GM04504 (cell line): ENCODE results near the gene IGFBP5.
A peak's percentile ranks its signal among the peaks of the same experiment; 100 is the strongest.

Experiments
- DNase-seq: peaks from one replicate; pipeline ENCODE4 v3.0.0-alpha.2; 2012; ENCODE audit warnings: low read depth

The IGFBP5 gene

GRCh38 chr2:216688731-216689340 is 6.5 kb downstream of the IGFBP5 start:
- DNase-seq, result no peak

GRCh38 chr2:216687646-216688045 is 7.7 kb downstream of the IGFBP5 start:
- DNase-seq, result no peak

- DNase-seq, result no peak
Measured at GRCh38 chr2:216687111-216687510, 8.2 kb downstream of the IGFBP5 start.

GRCh38 chr2:216685327-216685875 is 9.9 kb downstream of the IGFBP5 start:
- no peak for DNase-seq

GRCh38 chr2:216683846-216684245 is 11.5 kb downstream of the IGFBP5 start:
- DNase-seq, result peak; percentile 90

- no peak for DNase-seq
Measured at GRCh38 chr2:216681683-216682082, 13.7 kb downstream of the IGFBP5 start.

- no peak for DNase-seq
Measured at GRCh38 chr2:216680951-216681629, 14.3 kb downstream of the IGFBP5 start.

GRCh38 chr2:216679658-216680024 is 15.7 kb downstream of the IGFBP5 start:
- no peak for DNase-seq

GRCh38 chr2:216678813-216679657 is 16.3 kb downstream of the IGFBP5 start:
- no peak for DNase-seq

- no peak for DNase-seq
Measured at GRCh38 chr2:216678098-216678465, 17.3 kb downstream of the IGFBP5 start.

GRCh38 chr2:216677439-216678097 is 17.8 kb downstream of the IGFBP5 start:
- DNase-seq, result no peak

- no peak for DNase-seq
Measured at GRCh38 chr2:216676630-216677029, 18.7 kb downstream of the IGFBP5 start.

- no peak for DNase-seq
Measured at GRCh38 chr2:216674376-216674775, 21.0 kb downstream of the IGFBP5 start.

- DNase-seq, result no peak
Measured at GRCh38 chr2:216673609-216674008, 21.7 kb downstream of the IGFBP5 start.

- DNase-seq, result no peak
Measured at GRCh38 chr2:216673021-216673420, 22.3 kb downstream of the IGFBP5 start.

GRCh38 chr2:216672466-216672865 is 22.9 kb downstream of the IGFBP5 start:
- no peak for DNase-seq

- DNase-seq, result no peak
Measured at GRCh38 chr2:216671791-216672343, 23.5 kb downstream of the IGFBP5 start.

- DNase-seq, result no peak
Measured at GRCh38 chr2:216671081-216671411, 24.3 kb downstream of the IGFBP5 start.

- DNase-seq, result no peak
Measured at GRCh38 chr2:216670266-216671080, 24.9 kb downstream of the IGFBP5 start.

- DNase-seq, result no peak
Measured at GRCh38 chr2:216666461-216667233, 28.7 kb downstream of the IGFBP5 start.
